Activated gamma-delta T cell treated with Interleukin-2 at 50 U/mL for 16 hours (primary cell): ENCODE results near the gene NECTIN1.

Source experiments
- DNase-seq: peaks from one replicate; pipeline ENCODE4 v3.0.0-alpha.2; 2020

Gene NECTIN1

DNA sequence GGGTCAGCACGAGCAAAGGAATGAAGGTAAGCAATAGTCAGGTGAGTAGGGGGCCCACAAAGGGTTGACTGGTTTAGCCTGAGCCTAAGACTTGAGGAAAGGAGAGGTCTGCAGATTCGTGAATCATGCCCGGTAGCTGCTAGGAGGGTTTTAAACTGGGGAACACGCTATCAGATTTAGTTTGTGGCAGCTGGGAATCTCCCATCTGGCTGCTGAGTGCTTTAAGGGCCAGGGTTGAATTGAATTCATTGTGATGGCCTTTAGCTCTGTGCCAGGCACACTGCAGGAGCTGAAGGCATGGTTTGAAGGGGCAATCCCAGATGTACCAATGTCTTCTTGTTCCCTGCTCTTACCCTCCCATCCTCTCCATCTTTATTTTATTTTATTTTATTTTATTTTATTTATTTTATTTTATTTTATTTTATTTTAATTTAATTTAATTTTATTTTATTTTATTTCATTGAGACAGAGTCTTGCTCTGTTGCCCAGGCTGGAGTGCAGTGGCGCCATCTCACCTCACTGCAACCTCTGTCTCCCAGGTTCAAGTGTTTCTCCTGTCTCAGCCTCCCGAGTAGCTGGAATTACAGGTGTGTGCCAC is 1.9 kb upstream of the NECTIN1 start:
- DNase-seq, result no peak

DNA sequence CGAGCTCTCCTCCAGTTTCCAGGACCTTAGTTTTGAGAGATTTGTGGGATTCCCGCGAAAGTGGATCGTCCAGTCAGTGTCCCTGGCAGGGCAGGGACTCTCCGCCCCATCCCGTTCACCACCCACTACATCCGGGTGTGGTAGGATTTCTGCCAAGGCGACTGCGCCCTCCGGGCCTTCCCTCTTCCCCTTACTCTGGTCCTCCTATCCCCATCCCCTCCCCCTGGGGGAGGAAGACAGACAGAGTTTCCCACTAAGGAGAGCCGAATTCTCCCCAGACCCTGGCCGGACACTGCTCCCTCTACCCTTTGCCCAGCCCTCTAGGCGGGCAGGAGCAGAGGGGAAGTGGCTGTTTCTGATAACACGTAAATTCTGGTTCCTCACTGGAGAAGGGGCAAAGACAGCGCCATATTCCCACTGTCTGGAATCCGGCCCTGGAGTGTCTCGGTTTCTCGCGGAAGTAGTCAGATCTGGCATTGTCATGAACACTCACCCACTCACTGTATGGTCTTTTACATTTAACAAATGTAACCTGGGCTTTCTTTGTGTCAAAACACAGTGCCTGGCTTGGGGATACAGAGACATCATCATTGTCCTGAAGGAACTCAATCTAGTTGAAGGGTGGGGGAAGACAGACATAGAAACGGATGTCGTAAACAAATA is 1.1 kb upstream of the NECTIN1 start:
- no peak for DNase-seq

DNA sequence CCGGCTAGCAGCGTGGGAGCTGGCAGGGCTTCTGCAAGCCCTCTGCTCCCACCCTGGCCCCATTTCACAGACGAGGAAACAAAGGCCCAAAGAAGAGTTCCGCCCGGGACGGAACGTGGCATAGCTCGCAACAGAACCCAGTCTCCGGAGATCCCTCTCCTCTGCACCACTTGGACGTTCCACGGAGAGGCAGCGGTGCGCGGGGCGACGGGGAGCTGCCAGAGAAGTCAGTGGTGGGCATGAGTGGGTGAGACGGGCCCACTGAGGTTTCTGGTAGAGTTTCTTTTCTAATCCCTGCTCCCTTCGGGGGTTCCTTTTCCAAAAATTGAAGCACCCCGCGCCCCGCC is 554 bp upstream of the NECTIN1 start:
- DNase-seq, result no peak

DNA sequence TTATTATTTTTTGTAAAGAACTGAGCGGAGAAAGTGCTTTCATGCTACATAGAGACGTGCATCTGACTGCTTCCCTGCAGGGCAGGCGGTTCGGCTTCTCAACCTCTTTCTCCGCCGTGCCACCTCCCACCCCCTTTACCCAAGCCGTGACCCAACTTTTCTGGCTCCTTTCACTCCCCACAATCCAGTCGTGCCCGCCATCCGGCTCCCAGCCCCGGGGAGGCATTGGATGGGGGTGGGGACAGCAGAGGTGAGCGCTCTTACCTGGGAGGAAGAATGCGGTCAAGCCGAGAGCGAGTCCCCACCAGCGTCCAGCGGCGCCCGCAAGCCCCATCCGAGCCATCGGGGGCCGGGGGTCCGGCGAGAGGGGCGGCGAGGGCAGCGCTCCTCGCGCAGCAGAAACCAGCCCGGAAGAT is 781 bp downstream of the NECTIN1 start:
- no peak for DNase-seq

DNA sequence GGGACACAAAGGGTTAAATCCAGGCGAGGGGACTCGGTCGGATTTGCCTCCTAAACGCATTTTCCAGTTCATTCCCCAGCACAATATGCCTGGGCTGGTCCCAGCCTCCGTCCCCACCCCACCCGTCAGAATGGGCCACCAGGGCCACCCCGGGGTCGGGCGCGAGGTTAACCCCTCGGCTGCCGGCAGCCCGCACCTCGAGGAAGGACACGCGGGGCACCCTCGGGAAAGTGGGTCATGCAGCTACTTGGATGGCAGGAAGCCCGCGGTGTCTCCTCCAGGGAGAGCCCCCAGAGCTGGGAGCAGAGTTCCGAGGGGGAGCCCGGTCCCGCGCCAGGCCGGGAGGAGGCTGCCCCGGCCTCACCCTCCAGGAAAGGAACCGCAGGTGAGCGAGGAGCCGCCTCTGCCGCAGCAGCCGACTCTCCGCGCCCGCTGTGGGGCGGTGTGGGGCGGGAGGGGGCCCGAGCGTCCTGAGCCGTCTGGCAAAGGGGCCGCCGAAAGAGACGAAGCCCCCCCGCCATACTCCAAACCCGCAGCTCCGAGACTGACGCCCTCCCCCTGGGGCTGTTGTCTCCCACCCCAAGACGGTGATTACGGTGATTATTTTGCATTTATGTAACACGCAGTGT is 1.4 kb downstream of the NECTIN1 start:
- DNase-seq, result no peak

DNA sequence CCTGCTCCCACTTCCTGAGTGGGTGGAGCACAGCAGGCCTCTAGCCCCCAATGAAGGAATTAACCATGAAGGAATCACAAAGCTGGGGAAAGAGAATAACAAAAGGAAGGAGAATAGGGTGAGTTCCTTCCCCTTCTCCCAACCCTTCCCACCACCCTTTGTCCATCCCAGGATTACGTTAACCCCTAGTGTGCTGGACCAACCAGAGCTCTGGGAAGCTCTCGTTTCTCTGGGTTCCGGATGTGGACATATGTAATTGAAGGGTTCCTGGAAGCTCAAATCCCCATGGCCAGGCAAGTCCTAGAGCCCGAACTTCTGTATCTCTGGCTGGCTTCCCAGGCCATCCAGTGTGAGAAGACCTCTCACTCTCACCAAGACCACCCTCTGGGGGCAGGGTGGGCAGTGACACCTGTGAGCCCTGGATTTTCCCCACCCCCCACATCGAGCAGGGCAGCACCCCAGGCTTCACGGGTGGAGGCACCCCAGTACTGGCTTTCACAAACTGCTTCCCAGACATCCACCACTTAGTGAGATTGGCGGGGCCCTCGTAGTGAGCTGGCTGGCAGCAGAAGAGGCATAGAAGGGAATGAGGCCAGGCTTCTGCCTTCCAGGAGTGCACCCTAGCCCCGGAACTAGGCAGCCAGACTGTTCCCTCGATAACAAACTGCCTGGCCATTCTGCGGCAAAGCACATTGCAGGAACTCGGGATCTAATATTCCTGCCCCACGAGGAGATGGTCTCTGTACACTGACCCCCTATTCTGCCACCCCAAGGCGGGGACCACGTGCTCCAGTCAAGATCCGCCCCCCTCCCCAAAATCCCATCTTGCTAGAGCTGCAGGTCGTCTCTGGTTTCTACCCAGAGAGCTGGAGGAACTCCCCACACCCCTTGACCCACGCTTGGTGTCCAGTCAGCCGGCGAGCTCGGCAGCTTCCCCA is 2.1 kb downstream of the NECTIN1 start:
- no peak for DNase-seq

DNA sequence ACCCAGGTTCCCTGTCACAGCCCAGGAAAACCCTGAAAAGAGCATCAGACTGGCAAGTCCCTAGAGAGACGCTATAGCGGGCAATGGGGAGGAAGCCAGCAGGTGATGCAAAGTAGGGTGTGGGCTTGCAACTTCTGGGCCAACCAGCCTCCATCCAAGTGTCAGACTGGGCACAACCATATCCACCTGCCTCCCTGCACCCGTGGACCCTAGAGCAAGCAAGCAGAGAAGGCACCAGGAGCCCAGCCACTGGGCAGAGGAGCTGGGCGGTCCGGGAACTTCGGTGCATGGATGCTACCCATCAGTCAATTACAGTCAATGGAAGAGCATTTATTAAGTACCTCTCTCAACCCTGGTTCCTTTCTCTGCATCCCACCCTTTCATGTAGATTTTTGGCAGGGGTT is 2.8 kb downstream of the NECTIN1 start:
- DNase-seq, result no peak

DNA sequence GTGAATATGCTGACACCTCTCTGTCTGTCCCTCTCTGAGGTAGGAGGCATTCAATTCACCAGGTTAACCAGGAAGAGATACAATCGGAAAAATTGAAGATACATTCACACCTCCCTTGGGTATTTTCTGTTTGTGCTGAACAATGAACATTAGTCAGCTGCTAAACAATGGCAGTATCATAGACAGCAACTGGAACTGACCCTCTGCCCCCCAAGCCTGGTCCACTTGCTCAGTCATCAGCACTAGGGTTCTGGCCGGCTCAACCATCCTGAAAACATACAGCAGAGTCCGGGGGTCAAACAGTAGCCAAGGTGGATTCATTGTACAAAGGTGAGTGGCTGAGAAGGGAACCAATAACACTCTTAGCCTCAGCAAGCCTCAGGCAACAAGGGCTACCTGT is 4.0 kb downstream of the NECTIN1 start:
- no peak for DNase-seq

DNA sequence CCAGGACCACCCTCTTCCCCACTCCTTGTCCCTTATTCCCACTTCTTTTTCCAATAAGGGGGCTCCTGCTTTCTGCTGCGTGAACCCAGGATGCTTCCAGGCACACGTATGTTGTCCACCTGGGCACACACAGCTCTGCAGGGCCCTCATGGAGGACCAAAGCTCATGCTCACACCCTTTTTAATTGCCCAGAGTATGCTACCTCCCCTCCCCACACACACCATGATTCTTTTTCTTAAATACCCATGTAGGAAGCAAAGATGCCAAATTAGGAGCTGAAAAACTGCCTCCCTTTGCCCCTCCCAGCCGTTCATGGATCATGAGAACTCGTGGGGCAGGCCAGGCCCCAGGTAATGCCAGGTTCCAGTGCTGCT is 5.1 kb downstream of the NECTIN1 start:
- DNase-seq, result no peak

DNA sequence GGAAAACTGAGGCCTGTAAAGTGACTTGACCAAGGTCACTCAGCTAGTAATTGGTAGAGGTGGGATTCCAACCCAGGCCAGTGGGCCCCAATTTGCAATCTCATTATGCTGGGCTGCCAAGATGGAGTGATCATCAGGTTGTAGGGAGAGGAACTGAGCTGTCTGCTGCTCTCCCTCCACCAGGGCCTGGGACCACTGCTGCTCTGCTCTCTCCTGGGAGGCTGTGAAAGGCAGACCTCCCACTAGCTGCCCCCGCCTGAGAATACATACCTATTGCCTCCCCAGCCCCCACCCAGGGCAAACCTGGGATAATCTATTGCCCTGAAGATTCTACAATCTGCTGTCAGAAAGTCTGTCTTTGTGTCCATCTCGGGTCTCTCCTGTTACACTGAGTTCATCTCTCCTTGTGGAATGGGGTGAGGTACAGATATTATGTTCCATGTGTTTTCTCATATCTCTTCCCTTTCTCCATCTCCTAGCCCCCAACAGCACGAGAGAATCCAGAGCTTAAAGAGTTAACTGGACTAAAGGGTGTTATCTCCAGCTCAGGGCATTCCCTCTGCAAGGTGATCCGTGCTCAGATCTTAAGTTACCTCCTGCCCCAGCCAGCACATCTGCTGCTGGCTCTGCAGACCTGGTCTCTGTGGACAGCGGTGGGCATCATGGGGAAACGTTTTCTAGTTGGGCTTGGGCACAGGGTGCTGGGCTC is 5.6 kb downstream of the NECTIN1 start:
- no peak for DNase-seq

DNA sequence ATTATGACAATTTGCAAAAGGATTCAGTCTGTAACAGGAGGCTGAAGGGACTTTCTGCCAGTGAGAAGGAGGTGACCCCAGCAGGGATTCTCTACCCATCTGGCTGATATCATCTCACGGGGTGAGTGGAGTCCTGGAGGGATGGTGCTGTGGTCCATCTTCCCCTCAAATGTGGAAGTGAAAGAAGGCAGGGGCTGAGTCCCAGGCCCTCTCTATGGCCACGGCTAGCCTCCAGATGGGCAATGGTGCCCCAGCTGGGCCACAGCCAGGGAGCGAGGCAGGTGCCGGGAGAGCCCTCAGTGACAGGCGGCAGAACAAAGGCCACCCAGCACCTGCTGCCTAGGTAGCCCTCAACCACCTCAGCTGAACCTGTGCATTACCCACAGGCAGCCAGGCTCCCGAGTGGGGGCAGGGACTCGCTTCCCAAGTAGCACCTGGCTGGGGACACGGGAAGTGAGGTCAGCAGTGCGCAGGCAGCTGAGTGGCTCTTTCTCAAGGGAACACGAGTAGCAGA is 6.7 kb downstream of the NECTIN1 start:
- DNase-seq, result no peak

DNA sequence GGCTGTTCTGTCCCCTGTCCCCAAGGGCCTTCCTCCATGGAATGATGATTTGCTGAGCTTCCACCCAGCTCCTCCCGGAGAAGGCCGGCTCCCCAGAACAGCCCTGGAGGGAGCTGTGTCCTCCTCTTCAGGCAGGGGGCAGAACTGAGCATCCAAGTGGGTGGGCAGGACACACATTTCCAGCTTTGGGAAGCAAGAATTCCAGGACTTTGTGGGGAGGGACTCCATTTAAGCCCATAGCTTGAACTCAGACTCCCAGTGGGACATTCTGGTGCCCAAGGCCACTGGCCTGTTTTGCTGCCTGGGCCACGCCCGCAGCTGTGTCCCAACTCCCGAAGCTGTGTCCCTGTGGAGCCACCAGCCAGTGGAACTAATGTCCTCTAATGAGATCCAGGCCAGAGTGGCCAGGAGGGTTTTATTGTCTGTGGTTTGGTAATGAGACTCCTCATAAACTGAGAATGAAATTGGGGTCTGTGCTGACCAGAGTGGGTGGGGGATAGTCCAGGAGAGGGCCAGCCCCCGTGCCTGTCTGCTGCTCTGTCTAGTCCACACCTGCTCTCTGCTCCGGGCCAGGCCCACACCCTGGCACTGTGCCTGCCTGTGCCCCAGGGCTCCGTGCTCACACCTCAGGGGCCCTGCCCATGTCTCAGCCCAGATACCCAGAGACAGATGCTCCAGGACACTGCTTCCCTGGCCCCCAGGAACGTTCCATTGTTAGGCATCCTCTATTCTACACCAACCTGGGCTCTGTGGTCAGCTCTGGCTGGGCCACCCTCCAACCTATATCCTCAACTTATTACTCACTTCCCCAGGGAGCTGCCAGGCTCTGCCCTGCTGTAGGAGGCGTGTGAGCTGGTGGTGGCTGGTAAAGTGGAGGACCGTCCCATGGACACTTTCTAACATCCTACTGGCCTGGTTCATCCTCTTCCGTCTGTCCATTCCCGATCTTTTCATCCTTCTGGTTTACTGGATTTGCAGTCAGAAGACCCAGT is 7.6 kb downstream of the NECTIN1 start:
- DNase-seq, result no peak

DNA sequence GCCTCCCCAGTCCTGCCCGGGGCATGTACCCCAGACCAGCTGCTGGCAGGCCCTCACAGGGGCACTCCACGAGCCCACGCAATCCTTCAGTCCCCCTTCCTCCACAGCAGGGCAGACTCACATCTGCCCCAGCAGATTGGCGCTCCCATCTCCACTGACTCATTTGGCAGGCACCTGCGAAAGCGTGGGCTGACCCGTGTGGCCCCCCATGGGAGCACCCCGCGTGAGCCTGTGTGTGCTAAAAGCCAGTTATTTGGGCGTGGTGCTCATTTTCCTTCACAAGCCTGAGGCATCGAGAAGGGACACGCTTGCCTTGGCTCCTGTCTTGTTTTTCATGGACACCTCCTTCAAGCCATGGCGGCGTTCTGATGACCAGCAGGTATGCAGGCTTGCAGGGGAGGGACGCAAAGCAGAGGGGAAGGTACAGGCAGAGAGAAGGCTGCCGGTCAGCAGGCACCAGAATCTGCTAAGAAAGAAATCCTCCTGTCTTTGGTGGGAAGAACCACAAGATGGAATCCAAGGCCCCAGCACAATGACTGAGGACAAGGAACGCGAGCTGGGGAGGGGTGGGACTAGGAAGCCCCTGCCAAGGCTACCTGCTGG is 8.6 kb downstream of the NECTIN1 start:
- no peak for DNase-seq

DNA sequence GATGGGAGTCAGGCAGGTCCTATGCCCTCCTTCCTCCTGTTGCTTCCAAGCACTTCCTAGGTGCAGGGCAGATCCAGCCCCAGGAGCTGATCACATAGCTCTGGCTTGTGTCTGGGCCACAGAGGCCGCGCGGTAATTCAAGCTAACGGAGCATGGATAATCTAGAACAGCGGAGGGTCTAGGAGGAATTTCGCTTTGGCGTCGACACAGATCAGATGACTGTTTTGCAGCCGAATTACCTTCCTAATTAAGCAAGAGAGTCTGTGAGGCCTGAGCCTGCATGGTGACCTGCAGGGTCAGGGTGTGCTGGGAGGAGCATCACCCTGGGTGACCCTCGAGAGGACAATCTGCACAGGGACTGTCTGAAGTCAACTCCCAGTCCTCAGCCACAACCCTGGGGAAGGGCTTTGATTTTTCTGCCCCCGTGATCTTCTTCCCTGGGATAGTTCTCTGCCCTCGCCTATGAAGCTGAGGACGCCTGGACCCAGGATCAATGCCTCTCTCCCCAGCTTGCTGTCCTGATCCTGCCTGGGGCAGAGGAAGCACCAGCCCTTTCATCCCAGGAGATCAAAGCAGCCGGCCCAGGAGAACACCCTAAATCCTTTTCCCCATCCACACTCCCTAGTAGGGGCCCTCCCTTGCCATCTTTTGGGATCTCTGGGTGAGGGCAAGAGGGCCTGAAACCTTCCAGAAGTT is 11.0 kb downstream of the NECTIN1 start:
- DNase-seq, result no peak

DNA sequence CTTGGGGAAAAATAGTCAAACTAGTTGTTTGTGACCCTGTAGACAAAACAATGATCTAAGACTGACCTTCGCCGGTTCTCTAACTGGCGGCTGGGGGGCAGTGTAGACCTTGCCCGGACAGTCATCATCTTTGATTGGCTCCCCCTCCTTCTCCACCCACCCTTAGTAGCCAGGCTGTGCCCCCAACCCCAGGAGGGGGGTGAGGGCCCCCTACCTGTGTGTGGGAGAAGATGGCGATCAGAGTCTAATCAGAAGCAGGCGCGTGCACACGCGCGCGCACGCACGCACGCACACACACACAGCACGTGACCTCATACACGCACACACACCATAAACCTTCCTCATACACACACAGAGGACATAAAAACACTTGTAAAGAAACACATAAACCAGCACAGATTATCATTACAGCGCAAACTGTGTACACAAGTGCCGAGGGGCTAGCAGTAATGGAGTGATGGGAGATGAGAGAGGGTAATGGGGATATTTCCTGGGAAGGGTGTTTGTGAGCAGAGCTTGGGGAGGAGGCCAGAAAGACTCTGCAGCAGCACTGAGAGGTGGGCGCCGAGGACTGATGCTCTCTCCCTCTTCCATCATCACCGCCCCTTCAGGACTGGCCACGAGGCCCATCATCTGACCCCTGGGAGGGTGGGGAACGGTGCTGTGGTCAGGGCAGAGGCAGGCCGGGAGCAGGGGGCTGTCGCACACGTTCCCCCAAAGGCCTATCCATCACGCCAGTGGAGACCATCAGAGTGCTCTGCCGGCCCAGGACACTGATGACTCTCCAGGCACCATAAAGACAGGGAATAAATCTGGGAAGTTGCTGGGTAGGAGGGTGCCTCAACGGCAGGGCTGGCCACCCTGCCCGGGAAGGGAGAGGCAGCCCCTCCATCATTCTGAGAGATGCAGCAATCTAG is 12.2 kb downstream of the NECTIN1 start:
- DNase-seq, result no peak

DNA sequence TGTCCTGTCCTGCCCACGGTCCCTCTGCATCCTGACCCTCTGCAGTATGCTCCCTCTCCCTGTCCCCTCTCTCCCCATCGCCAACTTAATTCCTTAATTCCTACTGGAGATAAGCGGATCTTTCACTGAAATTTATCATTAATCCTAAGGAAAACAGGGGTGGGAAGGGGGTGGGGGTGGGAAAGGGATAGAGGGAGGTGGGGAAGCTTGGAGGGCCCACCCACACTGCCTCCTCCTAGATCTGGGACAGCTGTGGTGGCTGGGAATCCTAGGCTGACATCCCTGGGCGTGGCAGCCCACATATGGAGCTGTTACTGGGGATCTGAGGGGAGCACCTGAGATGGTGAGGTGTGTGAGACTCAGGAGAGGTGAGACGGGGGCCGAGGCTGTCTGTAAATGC is 14.4 kb downstream of the NECTIN1 start:
- DNase-seq, result no peak

DNA sequence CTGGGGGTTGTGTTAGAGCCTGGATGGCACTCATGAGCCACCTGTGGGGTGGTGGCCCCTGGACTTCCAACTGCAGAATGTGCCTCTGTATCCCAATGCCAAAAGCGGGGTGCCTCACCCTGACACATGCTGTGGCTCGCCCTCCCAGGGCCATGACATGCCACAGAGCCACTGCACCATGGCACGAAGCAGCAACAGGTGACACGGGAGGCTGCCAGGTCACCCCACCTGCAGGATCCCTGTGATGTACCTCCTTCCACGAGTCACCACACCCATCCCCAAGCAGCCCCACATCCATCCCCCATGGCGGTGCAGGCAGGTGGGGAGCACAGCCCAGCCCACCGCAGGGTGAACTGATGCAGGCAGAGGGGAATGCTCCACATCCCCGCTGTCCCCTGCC is 14.8 kb downstream of the NECTIN1 start:
- no peak for DNase-seq

DNA sequence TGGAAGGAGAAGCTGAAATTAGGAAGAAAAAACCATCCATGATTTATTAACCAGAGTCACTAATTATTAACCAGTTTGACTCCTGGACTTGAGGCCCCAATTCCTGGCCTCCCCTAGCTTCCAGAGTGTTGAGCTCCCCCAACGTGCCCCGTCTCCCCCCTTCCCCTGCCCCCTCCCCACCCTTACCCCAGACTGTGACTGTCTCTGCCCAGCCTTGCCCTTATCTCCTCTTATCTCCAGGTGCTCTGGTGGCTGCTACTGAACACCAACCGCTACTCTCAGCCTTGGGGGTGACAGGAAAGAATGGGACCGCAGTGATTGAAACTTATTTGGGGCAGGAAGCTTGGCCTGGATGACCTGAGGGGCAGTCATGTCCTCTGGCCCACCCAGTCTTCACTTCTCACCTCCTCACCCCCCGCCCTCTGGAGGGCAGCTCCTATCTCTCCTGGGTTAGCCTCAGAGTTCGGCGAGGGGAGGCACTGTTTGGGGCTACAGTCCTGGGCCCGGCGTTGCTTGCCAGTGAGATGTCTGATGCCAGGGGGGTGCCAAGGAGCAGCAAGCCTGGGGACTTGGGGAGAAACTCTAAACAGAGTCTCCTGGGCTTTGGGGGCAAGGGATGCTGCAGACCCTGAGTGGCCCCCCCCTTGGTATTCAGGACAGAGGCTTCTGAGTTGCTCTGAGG is 15.5 kb downstream of the NECTIN1 start:
- no peak for DNase-seq
